GM18909 (cell line): ENCODE results near the gene PCP2.

Experiments used
- ATAC-seq: cut with Tn5 transposase; IDR thresholded peaks from one replicate; pipeline ENCODE4 v1.9.1; 2021; ENCODE audit warnings: mild to moderate bottlenecking; ENCODE audit not compliant: unreplicated experiment, poor library complexity

The PCP2 gene

GRCh38 chr19:7640803-7641202, 7.3 kb upstream of the PCP2 start:
- ATAC-seq = no peak

- ATAC-seq = no peak
Measured at GRCh38 chr19:7639863-7640348, 6.4 kb upstream of the PCP2 start.

- no peak for ATAC-seq
Measured at GRCh38 chr19:7638802-7639465, 5.4 kb upstream of the PCP2 start.

GRCh38 chr19:7637374-7638256, 4.1 kb upstream of the PCP2 start:
- ATAC-seq = peak; percentile 19

GRCh38 chr19:7636691-7637373, 3.3 kb upstream of the PCP2 start, which contains the start of gene STXBP2:
Gene STXBP2, plus strand, starts transcription at chr19:7637110. Its CDS starts 40 bp downstream, at chr19:7637150.
- ATAC-seq = peak; percentile 73

- ATAC-seq = no peak
Measured at GRCh38 chr19:7636317-7636690, 2.8 kb upstream of the PCP2 start.

GRCh38 chr19:7635670-7636069, 2.2 kb upstream of the PCP2 start:
- ATAC-seq = no peak

- no peak for ATAC-seq
Measured at GRCh38 chr19:7632340-7633203, 947 bp downstream of the PCP2 start.

- ATAC-seq = no peak
Measured at GRCh38 chr19:7631577-7631976, 1.9 kb downstream of the PCP2 start.

GRCh38 chr19:7629347-7630054, 4.0 kb downstream of the PCP2 start, which contains the start of the genes PET100 and XAB2:
Gene PET100, plus strand, starts transcription at chr19:7629793. Its CDS starts 41 bp downstream, at chr19:7629834.
Gene XAB2, minus strand, starts transcription at chr19:7629545. Its CDS starts 18 bp downstream, at chr19:7629527.
- peak; percentile 94 for ATAC-seq

- ATAC-seq = no peak
Measured at GRCh38 chr19:7628589-7629311, 4.8 kb downstream of the PCP2 start.

- ATAC-seq = no peak
Measured at GRCh38 chr19:7627166-7627565, 6.4 kb downstream of the PCP2 start.

- ATAC-seq = no peak
Measured at GRCh38 chr19:7625763-7626372, 7.7 kb downstream of the PCP2 start.

- ATAC-seq = no peak
Measured at GRCh38 chr19:7624810-7625209, 8.7 kb downstream of the PCP2 start.

GRCh38 chr19:7623725-7624603, 9.6 kb downstream of the PCP2 start:
- no peak for ATAC-seq

GRCh38 chr19:7622933-7623685, 10.4 kb downstream of the PCP2 start:
- no peak for ATAC-seq
